Activated CD4-positive, alpha-beta memory T cell treated with anti-CD3 and anti-CD28 coated beads for 36 hours (primary cell): ENCODE measurements around the gene WDFY4. TPM values are rescaled to one million over a fixed set of nuclear protein-coding genes. Genes with fewer than 3 reads are reported as not detected.

Experiments used
- CTCF ChIA-PET: fragments of 350-600 bp; sonication (Branson Sonifier 250); formaldehyde crosslinking; loops from one replicate; lab custom pipeline; 2021; ENCODE audit warnings: antibody characterized with exemption, inconsistent platforms; lab: Charles Lee
- POLR2A ChIA-PET: fragments of 350-600 bp; sonication (Branson Sonifier 250); formaldehyde crosslinking; loops from one replicate; lab custom pipeline; 2021; ENCODE audit warnings: antibody characterized with exemption; lab: Charles Lee
- DNase-seq: peaks from one replicate; pipeline ENCODE4 v3.0.0-alpha.2; 2020
- H3K27ac Mint-ChIP-seq: one replicate; pipeline ENCODE4 v1.8.0; 2021; ENCODE audit warnings: mixed read lengths
- H3K27me3 Mint-ChIP-seq: one replicate; pipeline ENCODE4 v1.8.0; 2021; ENCODE audit warnings: mixed read lengths
- H3K36me3 Mint-ChIP-seq: one replicate; pipeline ENCODE4 v1.8.0; 2021; ENCODE audit warnings: mixed read lengths
- H3K4me1 Mint-ChIP-seq: one replicate; pipeline ENCODE4 v1.8.0; 2021; ENCODE audit warnings: low read depth, mixed read lengths
- H3K4me3 Mint-ChIP-seq: one replicate; pipeline ENCODE4 v1.8.0; 2021; ENCODE audit warnings: mild to moderate bottlenecking, mixed read lengths
- H3K9me3 Mint-ChIP-seq: one replicate; pipeline ENCODE4 v1.8.0; 2021; ENCODE audit warnings: mixed read lengths
- intact Hi-C: fragments of 100-400 bp; cut with micrococcal nuclease; formaldehyde crosslinking; loops from one replicate; pipeline ENCODE4 v1.15.1; 2023
- total RNA-seq, 2 experiments: library from RNA; stranded (reverse); gene quantifications; one replicate each; pipeline ENCODE4 v1.2.3, GENCODE V29; 2021

Gene WDFY4
- total RNA-seq, 2 experiments from 2014 or later, result not detected

- CTCF ChIA-PET, result no interaction called here
- H3K27me3 Mint-ChIP-seq, result peaks cover 16% of the 10 kb centered on the region
- H3K36me3 Mint-ChIP-seq, result no peaks in the 10 kb centered on the region
- no peaks in the 10 kb centered on the region for H3K4me1 Mint-ChIP-seq
- no peak overlapping the region for H3K27ac Mint-ChIP-seq
- DNase-seq, result no peak
- POLR2A ChIA-PET, result no interaction called here
- intact Hi-C loops, result no loop called here
- no peaks in the 10 kb centered on the region for H3K9me3 Mint-ChIP-seq
- no peak overlapping the region for H3K4me3 Mint-ChIP-seq
Observed at GRCh38 chr10:48764486-48764885, 79.8 kb downstream of the WDFY4 start.

DNA sequence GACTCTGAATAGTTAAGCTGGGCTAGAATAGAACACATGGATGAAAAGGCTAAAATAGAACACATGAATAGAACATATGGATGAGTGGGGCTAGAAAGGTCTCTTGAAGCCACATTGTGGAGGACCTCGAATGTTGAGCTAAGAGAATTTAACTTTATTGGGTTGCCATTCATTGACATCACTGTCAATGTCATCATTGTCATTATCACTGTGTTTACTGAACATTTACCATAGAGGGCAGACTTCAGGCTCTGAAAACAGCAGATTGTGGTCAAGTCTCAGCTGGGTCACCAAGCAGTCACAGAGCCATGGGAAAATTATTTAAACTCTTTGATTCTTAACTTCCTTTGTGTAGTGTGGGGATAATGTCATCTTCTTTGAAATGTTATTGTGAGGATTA lies 80.4 kb downstream of the WDFY4 start:
- H3K27me3 Mint-ChIP-seq, result peaks cover 10% of the 10 kb centered on the region
- ChIA-PET POLR2A (no interaction called here), CTCF (interaction anchor here (1.0 kb wide), 1 partner anchor 18 kb away, joined by 3 read pairs; no protein-coding TSS in a partner anchor)
- intact Hi-C loops, result no loop called here
- H3K4me1 Mint-ChIP-seq, result no peaks in the 10 kb centered on the region
- H3K27ac Mint-ChIP-seq, result no peak overlapping the region
- no peak overlapping the region for H3K4me3 Mint-ChIP-seq
- DNase-seq, result no peak
- no peaks in the 10 kb centered on the region for H3K36me3 Mint-ChIP-seq
- H3K9me3 Mint-ChIP-seq, result no peaks in the 10 kb centered on the region

- H3K4me1 Mint-ChIP-seq, result no peaks in the 10 kb centered on the region
- CTCF ChIA-PET, result interaction anchor here (1.0 kb wide), 1 partner anchor 19 kb away, joined by 3 read pairs; no protein-coding TSS in a partner anchor
- H3K27ac Mint-ChIP-seq, result no peak overlapping the region
- H3K27me3 Mint-ChIP-seq, result peaks cover 9% of the 10 kb centered on the region
- intact Hi-C loops, result no loop called here
- no peaks in the 10 kb centered on the region for H3K36me3 Mint-ChIP-seq
- POLR2A ChIA-PET, result no interaction called here
- DNase-seq, result no peak
- H3K4me3 Mint-ChIP-seq, result no peak overlapping the region
- H3K9me3 Mint-ChIP-seq, result no peaks in the 10 kb centered on the region
Observed at GRCh38 chr10:48765527-48765926, 80.9 kb downstream of the WDFY4 start.

DNA sequence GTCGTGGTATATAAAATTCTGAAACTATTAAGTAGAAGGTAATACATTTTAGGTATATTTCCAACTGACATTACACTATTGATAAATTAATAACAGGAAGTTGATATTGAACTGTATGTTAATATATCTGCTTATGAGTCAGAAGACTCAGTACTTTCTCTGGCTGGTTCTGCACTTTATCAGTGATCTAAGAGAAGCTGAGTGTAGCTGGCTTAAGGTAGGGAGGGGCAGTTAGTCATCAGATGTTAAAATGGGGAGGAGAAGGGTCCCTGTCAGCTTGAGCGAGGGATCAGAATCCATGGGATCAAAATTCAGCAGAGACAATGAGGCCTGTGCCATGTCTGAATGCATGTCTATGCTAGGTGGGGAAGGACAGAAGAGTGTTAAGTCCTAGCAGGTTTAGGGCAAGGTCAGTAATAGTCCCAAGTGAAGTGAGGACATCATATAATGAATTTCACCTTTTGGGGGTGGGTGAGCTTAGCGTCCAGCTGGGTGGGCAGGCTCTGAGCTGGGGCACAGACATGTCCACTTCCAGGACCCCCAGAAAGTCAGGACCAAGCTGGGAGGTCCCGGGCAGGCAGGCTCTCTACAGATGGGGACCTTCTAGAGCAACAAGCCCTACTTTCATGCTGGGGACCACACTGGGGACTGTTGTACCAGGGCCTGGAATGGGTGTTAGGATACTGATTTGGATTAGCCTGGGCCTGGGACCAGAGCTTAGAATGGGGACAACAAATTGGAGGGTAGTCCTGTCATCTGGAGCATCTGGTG lies 82.9 kb downstream of the WDFY4 start:
- DNase-seq, result no peak
- intact Hi-C loops, result no loop called here
- POLR2A ChIA-PET, result no interaction called here
- Mint-ChIP-seq H3K36me3 (no peaks in the 10 kb centered on the region), H3K9me3 (no peaks in the 10 kb centered on the region), H3K27me3 (no peaks in the 10 kb centered on the region), H3K4me3 (no peak overlapping the region), H3K27ac (no peak overlapping the region), H3K4me1 (no peaks in the 10 kb centered on the region)
- CTCF ChIA-PET, result no interaction called here

- Mint-ChIP-seq H3K36me3 (no peaks in the 10 kb centered on the region), H3K4me3 (no peak overlapping the region), H3K4me1 (no peaks in the 10 kb centered on the region), H3K27me3 (no peaks in the 10 kb centered on the region), H3K9me3 (no peaks in the 10 kb centered on the region), H3K27ac (no peak overlapping the region)
- no peak for DNase-seq
- ChIA-PET POLR2A (no interaction called here), CTCF (no interaction called here)
- intact Hi-C loops, result no loop called here
Observed at GRCh38 chr10:48768144-48768766, 83.6 kb downstream of the WDFY4 start.

- Mint-ChIP-seq H3K27ac (no peak overlapping the region), H3K36me3 (no peaks in the 10 kb centered on the region), H3K4me3 (no peak overlapping the region), H3K9me3 (no peaks in the 10 kb centered on the region), H3K4me1 (no peaks in the 10 kb centered on the region), H3K27me3 (no peaks in the 10 kb centered on the region)
- CTCF ChIA-PET, result no interaction called here
- DNase-seq, result no peak
- POLR2A ChIA-PET, result no interaction called here
- intact Hi-C loops, result no loop called here
Observed at GRCh38 chr10:48768926-48769325, 84.3 kb downstream of the WDFY4 start.

- intact Hi-C loops, result no loop called here
- CTCF ChIA-PET, result no interaction called here
- no peaks in the 10 kb centered on the region for H3K9me3 Mint-ChIP-seq
- H3K27ac Mint-ChIP-seq, result no peak overlapping the region
- H3K4me1 Mint-ChIP-seq, result no peaks in the 10 kb centered on the region
- H3K4me3 Mint-ChIP-seq, result no peak overlapping the region
- H3K27me3 Mint-ChIP-seq, result no peaks in the 10 kb centered on the region
- no peak for DNase-seq
- POLR2A ChIA-PET, result no interaction called here
- no peaks in the 10 kb centered on the region for H3K36me3 Mint-ChIP-seq
Observed at GRCh38 chr10:48769706-48770435, 85.2 kb downstream of the WDFY4 start.

- Mint-ChIP-seq H3K4me1 (no peaks in the 10 kb centered on the region), H3K27ac (no peak overlapping the region), H3K27me3 (no peaks in the 10 kb centered on the region), H3K4me3 (no peak overlapping the region), H3K36me3 (no peaks in the 10 kb centered on the region), H3K9me3 (no peaks in the 10 kb centered on the region)
- intact Hi-C loops, result no loop called here
- CTCF ChIA-PET, result no interaction called here
- POLR2A ChIA-PET, result no interaction called here
- no peak for DNase-seq
Observed at GRCh38 chr10:48770561-48771089, 86.0 kb downstream of the WDFY4 start.

DNA sequence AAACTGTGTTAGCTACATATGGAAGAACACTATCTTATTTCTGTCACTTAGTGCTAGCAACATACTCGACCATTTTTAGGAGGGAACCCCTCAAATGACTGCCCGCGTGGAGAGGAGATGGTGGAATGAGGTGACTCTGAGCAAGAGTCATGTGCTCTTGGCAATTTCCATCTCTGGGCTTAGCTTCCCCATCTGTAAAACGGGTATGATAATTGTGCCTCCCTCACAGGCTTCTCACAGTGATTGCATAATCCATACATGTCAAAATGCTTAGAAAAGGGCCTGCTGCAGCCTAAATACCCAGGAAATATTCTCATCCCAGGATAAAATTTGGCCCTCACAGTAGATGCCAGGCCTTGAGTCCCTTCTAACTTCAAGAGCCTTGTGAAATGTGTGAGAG lies 86.6 kb downstream of the WDFY4 start:
- POLR2A ChIA-PET, result no interaction called here

DNA sequence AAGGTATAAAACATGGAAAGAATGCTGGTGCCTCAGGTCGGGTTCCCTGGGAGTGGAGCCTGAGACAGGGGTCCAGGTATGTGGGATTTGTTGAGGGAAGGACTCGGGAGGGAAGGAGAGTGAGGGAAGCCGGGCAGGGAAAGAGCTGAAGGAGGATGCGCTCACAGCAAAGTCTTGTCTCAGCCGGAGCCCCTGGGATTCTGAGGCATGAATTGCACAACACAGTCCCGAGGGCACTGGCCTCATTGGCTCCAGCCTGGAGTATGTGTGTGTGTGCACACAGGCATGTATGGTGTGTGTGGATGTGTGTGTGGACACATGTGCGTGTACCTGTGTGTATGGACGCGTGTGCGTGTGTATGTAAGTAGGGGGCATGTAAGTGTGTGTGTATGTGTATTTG lies 87.4 kb downstream of the WDFY4 start:
- no peak overlapping the region for H3K4me3 Mint-ChIP-seq
- H3K4me1 Mint-ChIP-seq, result no peaks in the 10 kb centered on the region
- no peaks in the 10 kb centered on the region for H3K36me3 Mint-ChIP-seq
- no peaks in the 10 kb centered on the region for H3K27me3 Mint-ChIP-seq
- ChIA-PET POLR2A (no interaction called here), CTCF (no interaction called here)
- H3K27ac Mint-ChIP-seq, result no peak overlapping the region
- no peaks in the 10 kb centered on the region for H3K9me3 Mint-ChIP-seq
- no peak for DNase-seq
- intact Hi-C loops, result no loop called here

More for the DNA sequence above, 86.6 kb downstream of the WDFY4 start:
- Mint-ChIP-seq H3K27me3 (no peaks in the 10 kb centered on the region), H3K4me1 (no peaks in the 10 kb centered on the region), H3K9me3 (no peaks in the 10 kb centered on the region), H3K4me3 (no peak overlapping the region), H3K36me3 (no peaks in the 10 kb centered on the region), H3K27ac (no peak overlapping the region)
- intact Hi-C loops, result no loop called here
- CTCF ChIA-PET, result no interaction called here
- DNase-seq, result no peak

DNA sequence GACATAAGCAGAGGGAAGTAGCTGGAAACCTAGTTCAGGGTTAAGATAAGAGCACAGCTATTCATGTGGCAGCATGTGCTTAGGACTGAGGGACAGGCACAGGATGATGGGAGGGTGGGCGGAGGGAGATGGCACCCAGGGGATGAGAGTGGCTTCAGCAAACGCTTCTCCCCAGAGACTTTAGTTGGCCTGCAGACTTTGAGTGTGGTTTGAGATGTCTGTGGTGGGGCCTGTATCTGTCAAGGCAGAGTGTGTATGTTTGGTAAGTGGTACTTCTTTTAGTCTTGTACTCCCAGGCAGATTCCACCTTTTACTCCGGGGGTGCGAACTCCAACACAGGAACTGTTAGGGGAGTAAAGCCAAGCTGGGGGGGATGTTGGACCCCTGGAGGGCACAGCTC lies 88.9 kb downstream of the WDFY4 start:
- Mint-ChIP-seq H3K4me3 (no peak overlapping the region), H3K9me3 (no peaks in the 10 kb centered on the region), H3K27ac (no peak overlapping the region), H3K4me1 (no peaks in the 10 kb centered on the region), H3K36me3 (no peaks in the 10 kb centered on the region), H3K27me3 (no peaks in the 10 kb centered on the region)
- ChIA-PET POLR2A (no interaction called here), CTCF (no interaction called here)
- intact Hi-C loops, result no loop called here
- DNase-seq, result no peak

- Mint-ChIP-seq H3K27me3 (no peaks in the 10 kb centered on the region), H3K9me3 (no peaks in the 10 kb centered on the region), H3K36me3 (no peaks in the 10 kb centered on the region), H3K4me1 (no peaks in the 10 kb centered on the region), H3K4me3 (no peak overlapping the region), H3K27ac (no peak overlapping the region)
- intact Hi-C loops, result no loop called here
- DNase-seq, result no peak
- POLR2A ChIA-PET, result no interaction called here
- CTCF ChIA-PET, result no interaction called here
Observed at GRCh38 chr10:48774416-48775205, 89.9 kb downstream of the WDFY4 start.
